ENCODE results near the gene PAN2.

Gene PAN2

DNA sequence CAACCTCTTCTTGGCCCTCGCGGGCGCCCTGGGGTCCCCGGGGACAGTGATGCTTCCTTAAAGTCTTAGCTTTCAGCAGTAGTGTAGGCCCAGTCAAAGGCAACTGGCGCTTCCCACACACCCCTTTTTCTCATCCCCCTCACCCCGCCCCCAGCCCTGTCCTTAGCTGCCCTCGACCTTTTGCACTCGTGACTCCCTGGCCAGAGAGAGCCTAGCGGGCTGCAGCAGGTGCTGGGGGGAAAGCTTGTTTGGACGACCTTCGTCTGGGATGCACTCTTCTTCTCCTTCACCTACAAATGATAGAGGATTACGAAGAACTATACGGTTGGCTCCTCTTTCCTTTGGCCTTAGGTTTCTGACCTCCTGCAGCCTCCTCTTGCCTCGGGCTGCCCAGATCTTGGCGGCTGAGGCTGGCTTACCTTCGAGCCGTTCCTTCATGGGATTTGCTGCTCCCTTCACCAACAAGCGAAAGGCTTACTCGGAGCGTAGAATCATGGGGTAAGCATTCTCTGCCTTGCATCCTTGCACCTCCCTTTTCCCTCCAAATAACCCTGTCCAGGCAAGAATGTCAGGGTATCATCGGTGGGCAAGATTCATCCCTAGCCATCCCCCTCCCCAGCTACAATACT, 66.2 kb downstream of the PAN2 start:
- DNase-seq = no peak

DNA sequence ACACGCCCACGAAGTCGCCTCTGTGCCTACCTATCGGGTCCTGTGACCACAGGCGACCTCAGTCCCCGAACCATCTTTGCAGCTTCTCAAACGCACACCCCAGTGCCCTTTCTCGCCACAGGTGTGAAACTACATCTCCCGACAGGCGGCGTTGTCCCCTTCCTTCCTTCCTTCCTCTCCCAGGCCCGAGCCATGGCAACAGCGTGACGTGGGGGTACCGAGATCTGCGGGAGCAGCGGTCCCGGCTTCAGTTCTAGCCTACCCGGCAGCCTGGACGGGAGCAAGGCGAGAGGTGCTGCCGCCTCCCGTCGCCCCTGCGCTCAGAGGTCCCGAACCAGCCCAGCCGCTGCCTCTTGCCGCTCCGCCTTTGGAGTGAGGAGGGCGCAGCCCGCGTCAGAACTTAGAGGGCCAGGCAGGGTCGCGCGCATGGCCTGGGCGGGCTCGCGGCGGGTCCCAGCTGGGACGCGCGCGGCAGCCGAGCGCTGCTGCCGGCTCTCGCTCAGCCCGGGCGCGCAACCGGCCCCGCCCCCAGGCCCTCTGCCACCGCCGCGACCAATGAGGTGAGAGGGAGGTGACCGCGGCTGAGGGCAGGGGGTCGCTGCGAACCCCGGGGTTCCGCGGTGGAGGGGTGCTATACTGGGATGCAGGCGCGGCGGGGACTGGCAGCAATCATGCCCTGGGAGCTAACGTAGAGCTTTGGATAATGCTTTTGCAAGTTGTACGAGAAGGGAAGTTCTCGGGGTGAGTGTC, 66.9 kb downstream of the PAN2 start, which contains the start of gene COQ10A:
TSS of gene COQ10A (plus strand) at position 250 of the 750 bp plus-strand sequence. CDS start at position 427, 177 bp downstream.
- DNase-seq = peak; percentile 81 to 85

Data from NCI-H524 (cell line).